HT-29 (cell line): ENCODE measurements around the gene ATXN7L3. TPM values are rescaled to one million over a fixed set of nuclear protein-coding genes. Genes with fewer than 3 reads are reported as not detected.
"Not testable (repeated sequence)": the region's sequence is repeated elsewhere in the genome, so short reads cannot be mapped to it uniquely, and the experiment has no call there.

Experiments used
- DNase-seq: peaks from one replicate; pipeline ENCODE4 v3.0.0-alpha.2; 2015; ENCODE audit warnings: low spot score
- total RNA-seq: library from RNA; depleted of rRNA; stranded (reverse); fragments of >200 nt; shearing (Covaris generic); gene quantifications from 2 replicates; pipeline ENCODE4 v1.2.3, GENCODE V29; 2014

Gene ATXN7L3
- total RNA-seq, 1 experiment from 2014 or later = 82.7 TPM

DNA sequence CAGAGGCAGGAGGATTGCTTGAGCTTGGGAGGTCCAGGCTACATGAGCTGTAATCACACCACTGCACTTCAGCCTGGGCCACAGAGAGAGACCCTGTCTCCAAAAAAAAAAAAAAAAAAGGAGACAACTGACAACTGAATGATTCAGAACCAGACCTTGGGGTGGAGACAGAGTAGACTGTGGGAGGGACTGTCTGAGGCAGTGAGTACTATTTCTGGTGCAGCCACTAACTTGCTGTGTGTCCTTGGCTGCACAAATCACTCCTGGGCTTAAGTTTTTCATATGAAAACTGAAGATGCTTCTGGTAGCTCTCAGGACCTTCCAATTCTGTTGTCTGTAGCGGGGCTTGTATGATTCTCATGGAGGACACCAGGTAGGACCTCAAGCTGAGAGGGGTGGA, 23.4 kb downstream of the ATXN7L3 start:
- no peak for DNase-seq

- no peak for DNase-seq
Measured at GRCh38 chr17:44174427-44174826, 25.3 kb downstream of the ATXN7L3 start.

DNA sequence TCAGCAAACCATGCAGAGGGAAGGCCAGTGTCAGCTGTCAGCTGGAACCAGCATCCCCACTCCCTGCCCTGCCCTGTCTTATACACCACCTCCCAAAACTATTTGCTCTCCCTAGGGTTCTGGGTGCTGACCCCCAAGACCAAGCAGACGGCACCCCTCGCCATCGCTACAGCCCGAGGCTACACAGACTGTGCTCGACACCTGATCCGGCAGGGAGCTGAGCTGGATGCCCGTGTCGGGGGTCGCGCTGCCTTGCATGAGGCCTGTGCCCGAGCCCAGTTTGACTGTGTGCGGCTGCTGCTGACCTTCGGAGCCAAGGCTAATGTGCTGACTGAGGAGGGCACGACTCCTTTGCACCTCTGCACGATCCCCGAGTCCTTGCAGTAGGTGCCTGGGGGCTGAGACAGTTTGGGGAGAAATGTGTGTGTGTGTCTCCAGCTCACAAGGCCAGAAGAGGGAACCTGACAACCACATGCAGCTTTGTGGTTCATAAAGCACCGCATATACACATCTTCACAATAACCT, 27.7 kb downstream of the ATXN7L3 start:
- no peak for DNase-seq

DNA sequence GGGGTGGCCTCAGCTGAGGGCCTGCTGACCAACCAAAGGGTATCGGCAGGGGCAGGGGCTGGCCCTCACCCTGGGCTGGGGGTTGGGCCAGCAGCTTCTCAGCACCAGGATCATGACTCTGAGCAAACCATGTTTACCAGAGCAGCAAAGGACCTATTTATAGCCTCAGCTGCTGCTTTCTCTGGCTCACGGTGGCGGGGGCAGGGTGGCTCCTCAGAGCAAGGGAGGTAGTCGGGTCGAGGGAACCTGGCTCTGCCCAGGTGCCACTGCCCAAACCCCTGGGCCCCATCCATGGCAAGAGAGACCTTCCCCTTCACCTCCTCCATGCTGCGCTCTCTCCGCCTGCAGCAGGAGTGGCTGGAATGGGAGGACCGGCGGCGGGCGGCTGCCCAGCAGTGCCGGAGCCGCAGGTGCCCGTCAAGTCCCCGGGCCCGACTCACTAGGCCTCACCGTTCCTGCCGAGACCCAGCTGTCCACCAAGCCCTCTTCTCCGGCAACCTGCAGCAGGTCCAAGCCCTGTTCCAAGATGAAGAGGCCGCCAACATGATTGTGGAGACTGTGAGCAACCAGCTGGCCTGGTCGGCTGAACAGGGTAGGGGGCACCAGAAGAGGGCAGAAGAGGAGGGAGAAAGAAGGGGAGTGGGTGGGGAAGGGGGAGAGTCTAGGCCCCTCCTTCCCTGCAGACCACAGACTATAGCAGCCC, 29.0 kb downstream of the ATXN7L3 start, which contains the start of gene ASB16:
Gene ASB16, plus strand, starts transcription at position 206 of the 703 bp plus-strand sequence. Its CDS starts 86 bp downstream, at position 292.
- DNase-seq = no peak

DNA sequence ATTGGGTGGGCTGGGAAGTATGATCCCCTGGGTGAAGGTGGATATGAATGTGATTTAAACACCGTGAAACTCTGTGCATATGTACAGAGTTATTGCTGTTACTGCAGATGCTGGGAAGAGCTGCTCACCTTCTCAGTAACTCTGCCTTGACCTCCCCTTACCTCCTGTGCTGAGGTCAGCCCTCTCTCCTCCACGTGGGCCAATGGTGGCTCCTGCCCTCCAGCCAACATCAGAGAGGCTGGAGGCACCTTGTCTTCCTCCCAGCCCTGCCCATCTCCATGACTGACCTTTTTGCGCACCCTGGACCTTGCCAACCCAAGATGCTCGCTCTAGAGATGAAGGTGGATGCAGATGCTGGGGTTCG, 29.6 kb downstream of the ATXN7L3 start:
- DNase-seq = no peak

- DNase-seq = no peak
Measured at GRCh38 chr17:44167181-44167861, 32.4 kb downstream of the ATXN7L3 start.

DNA sequence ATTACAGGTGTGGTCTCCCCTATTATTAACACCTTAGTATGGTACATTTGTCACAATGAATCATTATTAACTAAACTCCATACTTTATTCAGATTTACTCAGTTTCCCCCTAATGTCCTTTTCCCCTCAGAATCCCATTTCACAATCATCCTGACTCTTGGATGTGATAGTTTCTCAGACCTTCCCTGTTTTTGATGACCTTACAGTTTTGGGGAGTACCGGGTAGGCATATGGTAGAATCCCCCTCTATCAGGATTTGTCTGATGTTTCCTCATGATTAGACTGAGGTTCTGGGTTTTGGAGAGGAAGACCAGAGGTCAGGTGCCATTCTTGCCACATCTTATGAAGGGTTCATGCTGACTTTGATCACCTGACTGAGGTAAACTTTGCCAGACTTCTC, 35.2 kb downstream of the ATXN7L3 start:
- no peak for DNase-seq

DNA sequence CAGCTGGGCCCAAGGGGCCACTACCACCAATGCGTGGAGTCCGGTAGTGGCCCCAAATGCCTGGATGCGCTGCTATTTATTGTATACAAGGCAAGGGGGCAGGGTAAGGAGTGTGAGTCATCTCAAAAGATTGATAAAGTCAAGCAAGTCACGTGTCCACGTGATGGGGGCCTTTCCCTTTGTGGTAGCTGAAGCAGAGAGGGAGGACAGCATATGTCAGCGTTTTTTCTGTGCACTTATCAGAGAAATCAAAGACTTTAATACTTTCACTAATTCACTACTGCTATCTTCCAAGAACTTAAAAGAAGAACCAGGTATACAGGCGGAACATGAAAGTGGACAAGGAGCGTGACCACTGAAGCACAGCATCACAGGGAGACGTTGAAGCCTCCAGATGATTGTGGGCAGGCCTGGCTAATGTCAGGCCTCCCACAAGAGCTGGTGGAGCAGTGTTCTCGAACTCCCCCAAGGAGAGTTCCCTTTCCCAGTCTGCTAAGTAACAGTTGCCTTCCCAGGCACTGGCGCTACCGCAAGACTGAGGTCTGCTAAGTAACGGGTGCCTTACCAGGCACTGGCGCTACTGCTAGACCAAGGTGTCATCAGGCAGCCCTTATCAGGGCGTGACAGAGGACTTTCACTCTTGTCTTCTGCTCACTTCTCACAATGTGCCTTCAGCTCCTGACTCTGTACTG, 40.0 kb downstream of the ATXN7L3 start:
- DNase-seq = no peak

DNA sequence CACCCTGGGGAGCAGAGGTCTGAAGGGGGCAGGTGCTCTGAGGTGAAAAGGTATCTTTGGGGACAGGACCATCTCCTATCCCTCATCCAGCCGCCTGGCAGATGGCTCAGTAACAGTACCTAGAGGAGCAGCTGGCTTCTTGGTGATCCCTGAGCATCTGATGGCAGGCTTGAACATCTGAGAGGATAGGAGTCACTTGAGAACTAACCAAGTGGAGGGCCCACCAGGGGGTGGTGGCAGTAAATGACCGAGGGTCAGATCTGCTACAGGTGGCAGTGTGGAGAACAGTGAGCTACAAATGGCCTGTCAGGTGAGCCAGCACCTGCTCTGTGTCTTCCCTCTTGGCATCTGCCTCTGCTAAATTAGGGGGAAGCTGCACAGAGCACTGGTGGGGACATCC, 44.2 kb downstream of the ATXN7L3 start:
- DNase-seq = no peak

DNA sequence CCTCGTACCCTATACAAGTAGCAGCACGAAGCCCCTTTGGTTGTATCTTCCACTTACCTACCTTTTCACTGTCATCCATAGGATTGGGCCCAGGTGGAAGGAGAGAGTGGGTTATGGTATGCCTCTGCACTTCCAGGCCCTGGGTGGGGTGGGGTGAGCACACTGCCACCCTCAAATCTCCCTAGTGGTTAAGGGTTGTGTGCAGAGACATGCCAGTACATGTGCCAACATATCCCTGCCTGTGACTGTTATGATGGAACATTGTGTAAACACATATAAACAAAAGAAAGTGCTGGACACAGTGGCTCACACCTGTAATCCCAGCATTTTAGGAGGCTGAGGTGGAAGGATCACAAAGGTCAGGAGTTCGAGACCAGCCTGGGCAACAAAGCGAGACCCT, 46.8 kb downstream of the ATXN7L3 start:
- no peak for DNase-seq

- DNase-seq = no peak
Measured at GRCh38 chr17:44149750-44150329, 49.8 kb downstream of the ATXN7L3 start.

GRCh38 chr17:44149066-44149465, 50.6 kb downstream of the ATXN7L3 start:
- DNase-seq = not testable (repeated sequence)

- DNase-seq = no peak
Measured at GRCh38 chr17:44147812-44148211, 51.9 kb downstream of the ATXN7L3 start.

GRCh38 chr17:44146375-44147346, 53.0 kb downstream of the ATXN7L3 start:
- DNase-seq = no peak

DNA sequence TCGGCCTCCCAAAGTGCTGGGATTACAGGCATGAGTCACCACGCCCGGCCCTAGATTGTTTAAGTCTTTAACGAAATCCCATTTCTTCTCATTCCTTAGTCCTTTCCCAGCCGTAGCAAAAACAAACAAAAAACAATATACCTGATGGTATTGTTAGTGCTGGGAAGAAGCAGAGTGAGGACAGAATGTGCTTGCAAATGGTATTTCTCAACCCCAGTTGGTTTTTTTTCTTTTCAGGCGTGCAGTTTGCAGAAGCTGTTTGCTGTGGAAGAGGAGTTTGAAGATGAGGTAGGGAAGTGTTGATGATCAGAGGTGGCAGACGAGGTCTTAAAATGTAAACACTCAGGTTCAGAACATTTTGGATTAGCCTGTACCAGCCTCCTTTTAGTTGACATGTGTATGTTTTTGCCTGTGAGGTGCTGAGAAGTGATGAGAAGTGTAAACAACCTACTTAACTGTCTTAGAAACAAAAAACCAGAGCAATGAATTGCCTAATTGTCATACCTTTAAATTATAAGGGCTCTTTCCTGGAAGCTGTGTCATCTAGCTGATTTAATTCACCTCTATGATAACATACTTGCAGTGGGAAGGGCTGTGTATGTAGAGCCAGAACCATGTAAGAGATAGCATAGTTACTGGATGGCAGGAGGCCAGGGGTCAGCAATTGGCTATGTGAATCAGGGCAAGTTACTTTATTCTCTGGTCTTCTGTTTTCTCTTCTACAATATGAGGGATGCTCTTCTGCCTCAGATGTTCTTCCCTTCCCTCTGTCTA, 54.5 kb downstream of the ATXN7L3 start:
- no peak for DNase-seq

DNA sequence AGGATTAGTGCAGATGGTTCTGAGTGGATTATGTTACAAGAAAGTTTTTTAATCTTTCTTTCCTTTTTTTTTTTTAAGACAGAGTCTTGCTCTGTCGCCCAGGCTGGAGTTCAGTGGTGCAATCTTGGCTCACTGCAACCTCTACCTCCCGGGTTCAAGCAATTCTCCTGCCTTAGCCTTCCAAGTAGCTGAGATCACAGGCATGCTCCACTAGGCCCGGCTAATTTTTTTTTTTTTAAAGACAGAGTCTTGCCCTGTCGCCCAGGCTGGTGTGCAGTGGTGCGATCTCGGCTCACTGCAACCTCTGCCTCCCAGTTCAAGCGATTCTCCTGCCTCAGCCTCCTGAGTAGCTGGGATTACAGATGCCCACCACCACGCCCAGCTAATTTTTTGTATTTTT, 55.8 kb downstream of the ATXN7L3 start:
- DNase-seq = not testable (repeated sequence)
